A549 (cell line): Measurements from ENCODE around the gene TEX261. TPM values are rescaled to one million over a fixed set of nuclear protein-coding genes. Genes with fewer than 3 reads are reported as not detected.

Experiments
- ATAC-seq, 2 experiments: fragments of 200-7000 bp in 1 of 2; fragments of >200 bp in 1 of 2; cut with Nextera tagmentation in 1 of 2; cut with Tn5 transposase in 1 of 2; 3 replicates each; pipeline versions ENCODE4 v1.8.0 to v1.9.1; 2018 to 2020; ENCODE audit warnings: mild to moderate bottlenecking in 1 of 2, moderate library complexity in 1 of 2
- CTCF ChIA-PET: fragments of 300-600 bp; sonication (Branson Sonifier 250); formaldehyde crosslinking; extraction: SDS; loops from one replicate; lab custom pipeline; 2021; ENCODE audit warnings: antibody characterized with exemption, inconsistent platforms; lab: Yijun Ruan, JAX
- POLR2A ChIA-PET: fragments of 350-600 bp; formaldehyde crosslinking; extraction: SDS; loops from one replicate; lab custom pipeline; 2021; ENCODE audit warnings: antibody characterized with exemption, inconsistent platforms; lab: Yijun Ruan, JAX
- DNase-seq, 2 experiments: peaks; one replicate each; pipeline versions ENCODE4 v3.0.0 to v3.0.0-alpha.2; 2011 to 2016; ENCODE audit warnings: low read depth in 1 of 2, low spot score in 1 of 2
- FAIRE-seq: peaks from 2 replicates; lab custom pipeline; 2011; peaks lifted over from hg19 to GRCh38; lab: Jason Lieb, UNC
- H3K27ac ChIP-seq, 2 experiments: fragments of >200 bp; sonication (Bioruptor Twin); formaldehyde crosslinking; 3 replicates each; pipeline ENCODE4 v1.5.1; 2016 to 2017
- H3K4me1 ChIP-seq: fragments of >200 bp; sonication (Bioruptor Twin); formaldehyde crosslinking; 3 replicates; pipeline ENCODE4 v1.6.1; 2016
- H3K4me2 ChIP-seq: fragments of >200 bp; sonication (Bioruptor Twin); formaldehyde crosslinking; 3 replicates; pipeline ENCODE4 v1.6.1; 2016
- H3K4me3 ChIP-seq: fragments of >200 bp; sonication (Bioruptor Twin); formaldehyde crosslinking; 3 replicates; pipeline ENCODE4 v1.5.1; 2016
- H3K9me3 ChIP-seq: fragments of >200 bp; sonication (Bioruptor Twin); formaldehyde crosslinking; 3 replicates; pipeline ENCODE4 v1.6.1; 2016
- CBX8 ChIP-seq: fragments of 200-600 bp; sonication (generic); IDR thresholded peaks from 2 replicates; pipeline ENCODE4 v1.6.1; 2016
- CEBPB ChIP-seq, 2 experiments: fragments of >200 bp in 1 of 2; sonication (Bioruptor Twin) in 1 of 2; formaldehyde crosslinking in 1 of 2; IDR thresholded peaks; 2 replicates each; pipeline ENCODE4 v1.6.1; 2012 to 2016
- EP300 ChIP-seq, 2 experiments: fragments of >200 bp; sonication (Bioruptor Twin); formaldehyde crosslinking; IDR thresholded peaks; 2 replicates in 1 of 2; 3 replicates in 1 of 2; pipeline ENCODE4 v1.6.1; 2016 to 2017
- ESRRA ChIP-seq: fragments of 150-350 bp; IDR thresholded peaks from 2 replicates; pipeline ENCODE4 v1.6.1; 2014; ENCODE audit warnings: mild to moderate bottlenecking, low read length, borderline replicate concordance
- HOXB13 ChIP-seq: fragments of 250-450 bp; sonication (Bioruptor Pico); IDR thresholded peaks from 2 replicates; pipeline ENCODE4 v1.5.0; 2020; ENCODE audit warnings: low read depth, mild to moderate bottlenecking, moderate library complexity
- KDM1A ChIP-seq: fragments of 200-600 bp; sonication (generic); IDR thresholded peaks from 2 replicates; pipeline ENCODE4 v1.6.1; 2016; ENCODE audit warnings: low read depth, mild to moderate bottlenecking
- MAZ ChIP-seq: fragments of 150-350 bp; IDR thresholded peaks from 2 replicates; pipeline ENCODE4 v1.6.1; 2014; ENCODE audit warnings: antibody characterized with exemption, low read depth, low read length, borderline replicate concordance
- NFE2L2 ChIP-seq: fragments of 150-350 bp; conservative IDR thresholded peaks from 2 replicates; pipeline ENCODE4 v1.6.1; 2014; ENCODE audit warnings: low read length
- POLR2A ChIP-seq: IDR thresholded peaks from 2 replicates; pipeline ENCODE4 v1.6.1; 2012; ENCODE audit warnings: mild to moderate bottlenecking, low read length
- POLR2AphosphoS2 ChIP-seq: conservative IDR thresholded peaks from 2 replicates; pipeline ENCODE4 v1.6.1; 2012; ENCODE audit warnings: low read length, improper control_type of control experiment, inconsistent platforms
- RAD21 ChIP-seq, 2 experiments: fragments of >200 bp in 1 of 2; sonication (Bioruptor Twin) in 1 of 2; formaldehyde crosslinking in 1 of 2; IDR thresholded peaks in 1 of 2; conservative IDR thresholded peaks in 1 of 2; 2 replicates in 1 of 2; 3 replicates in 1 of 2; pipeline ENCODE4 v1.6.1; 2012 to 2018; ENCODE audit warnings: inconsistent platforms in 1 of 2
- RARB ChIP-seq: fragments of 250-450 bp; sonication (Bioruptor Pico); IDR thresholded peaks from 2 replicates; pipeline ENCODE4 v1.8.0; 2021; ENCODE audit warnings: mild to moderate bottlenecking, moderate library complexity
- RNF2 ChIP-seq: fragments of 200-600 bp; sonication (generic); IDR thresholded peaks from 2 replicates; pipeline ENCODE4 v1.6.1; 2016; ENCODE audit warnings: low read depth, mild to moderate bottlenecking, antibody characterized with exemption, moderate library complexity, borderline replicate concordance
- SMC3 ChIP-seq: fragments of >200 bp; sonication (Bioruptor Twin); formaldehyde crosslinking; IDR thresholded peaks from 3 replicates; pipeline ENCODE4 v1.6.1; 2018; ENCODE audit warnings: inconsistent platforms
- SREBF2 ChIP-seq: fragments of 450-650 bp; IDR thresholded peaks from 2 replicates; pipeline ENCODE4 v1.6.1; 2014; ENCODE audit warnings: mild to moderate bottlenecking, moderate library complexity
- TFCP2L1 ChIP-seq: fragments of 250-450 bp; sonication (Bioruptor Pico); IDR thresholded peaks from 2 replicates; pipeline ENCODE4 v1.5.0; 2021; ENCODE audit warnings: mild to moderate bottlenecking
- TP53 ChIP-seq: fragments of 250-450 bp; sonication (Bioruptor Pico); IDR thresholded peaks from 2 replicates; pipeline ENCODE4 v1.5.0; 2021; ENCODE audit warnings: mild to moderate bottlenecking, moderate library complexity
- ZC3H11A ChIP-seq: fragments of 450-650 bp; IDR thresholded peaks from 2 replicates; pipeline ENCODE4 v1.6.1; 2014; ENCODE audit warnings: antibody characterized with exemption, mild to moderate bottlenecking
- WGBS: methylation state at CpG from one replicate; pipeline ENCODE4 v1.1.6; 2017; ENCODE audit errors: missing lambda C conversion rate; 5-methylcytosine and 5-hydroxymethylcytosine counted together
- polyA plus RNA-seq, 4 experiments: library from polyadenylated mRNA; depleted of rRNA in 3 of 4; stranded (reverse); fragments of >200 nt; fragmentation: RNase III in 1 of 4; extraction: RNeasy Plus Mini Kit Qiagen cat#74134 plus additional on column Dnase treatment in 1 of 4; gene quantifications; 2 replicates in 3 of 4; 3 replicates in 1 of 4; pipeline ENCODE4 v1.2.3, GENCODE V29; 2011 to 2017
- TF ChIP-seq, protein P1 (sequence below): fragments of >200 bp; sonication (Bioruptor Twin); formaldehyde crosslinking; IDR thresholded peaks from 3 replicates; pipeline ENCODE4 v1.6.1; 2016
- TF ChIP-seq, protein P2 (sequence below): IDR thresholded peaks from 2 replicates; pipeline ENCODE4 v1.6.1; 2012
- TF ChIP-seq, protein P3 (sequence below): fragments of 200-600 bp; sonication (generic); IDR thresholded peaks from 2 replicates; pipeline ENCODE4 v1.6.1; 2016; ENCODE audit warnings: antibody characterized with exemption, mild to moderate bottlenecking, moderate library complexity
- TF ChIP-seq, protein P4 (sequence below): fragments of 250-450 bp; sonication (Bioruptor Pico); IDR thresholded peaks from 2 replicates; pipeline ENCODE4 v1.5.0; 2021; ENCODE audit warnings: mild to moderate bottlenecking, moderate library complexity, borderline replicate concordance
- TF ChIP-seq, protein P5 (sequence below): fragments of 250-450 bp; sonication (Bioruptor Pico); IDR thresholded peaks from 2 replicates; pipeline ENCODE4 v1.5.0; 2020; ENCODE audit warnings: low read depth, mild to moderate bottlenecking, moderate library complexity
- TF ChIP-seq, protein P6 (sequence below): fragments of 450-650 bp; IDR thresholded peaks from 2 replicates; pipeline ENCODE4 v1.6.1; 2014; ENCODE audit warnings: antibody characterized with exemption

The TEX261 gene
- polyA plus RNA-seq, 2 of the 4 experiments (the other 2 are of a cell fraction), result 71.3 to 87.1 TPM

DNA sequence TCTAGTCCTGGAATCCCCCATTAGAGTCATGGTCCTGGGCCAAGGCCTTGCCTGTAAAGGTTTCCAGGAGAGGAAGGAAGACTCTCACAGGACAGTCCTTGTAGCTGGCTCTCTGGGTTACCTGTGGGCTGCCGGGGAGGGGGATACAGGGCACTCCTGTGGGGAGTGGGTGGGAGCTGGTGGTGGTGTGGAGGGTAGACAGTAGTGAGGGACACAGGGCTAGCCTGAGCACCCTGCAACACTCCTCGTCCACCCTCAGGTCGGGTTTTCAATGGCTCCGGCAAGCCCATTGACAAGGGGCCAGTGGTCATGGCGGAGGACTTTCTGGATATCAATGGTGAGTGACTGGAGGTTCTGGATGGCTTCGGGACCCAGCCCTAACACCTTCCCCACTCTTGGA lies 35.9 kb downstream of the TEX261 start:
- no peak for TF ChIP-seq POLR2AphosphoS2
- no peak for TF ChIP-seq NFE2L2
- TF ChIP-seq ESRRA, result no peak
- TF ChIP-seq HOXB13 (CRISPR knock-in tag), result no peak
- no peak for TF ChIP-seq SMC3
- TF ChIP-seq, protein P1, sequence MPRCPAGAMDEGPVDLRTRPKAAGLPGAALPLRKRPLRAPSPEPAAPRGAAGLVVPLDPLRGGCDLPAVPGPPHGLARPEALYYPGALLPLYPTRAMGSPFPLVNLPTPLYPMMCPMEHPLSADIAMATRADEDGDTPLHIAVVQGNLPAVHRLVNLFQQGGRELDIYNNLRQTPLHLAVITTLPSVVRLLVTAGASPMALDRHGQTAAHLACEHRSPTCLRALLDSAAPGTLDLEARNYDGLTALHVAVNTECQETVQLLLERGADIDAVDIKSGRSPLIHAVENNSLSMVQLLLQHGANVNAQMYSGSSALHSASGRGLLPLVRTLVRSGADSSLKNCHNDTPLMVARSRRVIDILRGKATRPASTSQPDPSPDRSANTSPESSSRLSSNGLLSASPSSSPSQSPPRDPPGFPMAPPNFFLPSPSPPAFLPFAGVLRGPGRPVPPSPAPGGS, result no peak
- TF ChIP-seq POLR2A, result no peak
- TF ChIP-seq, protein P2, sequence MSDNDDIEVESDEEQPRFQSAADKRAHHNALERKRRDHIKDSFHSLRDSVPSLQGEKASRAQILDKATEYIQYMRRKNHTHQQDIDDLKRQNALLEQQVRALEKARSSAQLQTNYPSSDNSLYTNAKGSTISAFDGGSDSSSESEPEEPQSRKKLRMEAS, result no peak
- TF ChIP-seq, protein P3, sequence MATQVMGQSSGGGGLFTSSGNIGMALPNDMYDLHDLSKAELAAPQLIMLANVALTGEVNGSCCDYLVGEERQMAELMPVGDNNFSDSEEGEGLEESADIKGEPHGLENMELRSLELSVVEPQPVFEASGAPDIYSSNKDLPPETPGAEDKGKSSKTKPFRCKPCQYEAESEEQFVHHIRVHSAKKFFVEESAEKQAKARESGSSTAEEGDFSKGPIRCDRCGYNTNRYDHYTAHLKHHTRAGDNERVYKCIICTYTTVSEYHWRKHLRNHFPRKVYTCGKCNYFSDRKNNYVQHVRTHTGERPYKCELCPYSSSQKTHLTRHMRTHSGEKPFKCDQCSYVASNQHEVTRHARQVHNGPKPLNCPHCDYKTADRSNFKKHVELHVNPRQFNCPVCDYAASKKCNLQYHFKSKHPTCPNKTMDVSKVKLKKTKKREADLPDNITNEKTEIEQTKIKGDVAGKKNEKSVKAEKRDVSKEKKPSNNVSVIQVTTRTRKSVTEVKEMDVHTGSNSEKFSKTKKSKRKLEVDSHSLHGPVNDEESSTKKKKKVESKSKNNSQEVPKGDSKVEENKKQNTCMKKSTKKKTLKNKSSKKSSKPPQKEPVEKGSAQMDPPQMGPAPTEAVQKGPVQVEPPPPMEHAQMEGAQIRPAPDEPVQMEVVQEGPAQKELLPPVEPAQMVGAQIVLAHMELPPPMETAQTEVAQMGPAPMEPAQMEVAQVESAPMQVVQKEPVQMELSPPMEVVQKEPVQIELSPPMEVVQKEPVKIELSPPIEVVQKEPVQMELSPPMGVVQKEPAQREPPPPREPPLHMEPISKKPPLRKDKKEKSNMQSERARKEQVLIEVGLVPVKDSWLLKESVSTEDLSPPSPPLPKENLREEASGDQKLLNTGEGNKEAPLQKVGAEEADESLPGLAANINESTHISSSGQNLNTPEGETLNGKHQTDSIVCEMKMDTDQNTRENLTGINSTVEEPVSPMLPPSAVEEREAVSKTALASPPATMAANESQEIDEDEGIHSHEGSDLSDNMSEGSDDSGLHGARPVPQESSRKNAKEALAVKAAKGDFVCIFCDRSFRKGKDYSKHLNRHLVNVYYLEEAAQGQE, result no peak
- no peak for TF ChIP-seq TFCP2L1 (CRISPR knock-in tag)
- TF ChIP-seq RARB, result no peak
- TF ChIP-seq, all 56 proteins: peak for 0
- FAIRE-seq, result no peak

DNA sequence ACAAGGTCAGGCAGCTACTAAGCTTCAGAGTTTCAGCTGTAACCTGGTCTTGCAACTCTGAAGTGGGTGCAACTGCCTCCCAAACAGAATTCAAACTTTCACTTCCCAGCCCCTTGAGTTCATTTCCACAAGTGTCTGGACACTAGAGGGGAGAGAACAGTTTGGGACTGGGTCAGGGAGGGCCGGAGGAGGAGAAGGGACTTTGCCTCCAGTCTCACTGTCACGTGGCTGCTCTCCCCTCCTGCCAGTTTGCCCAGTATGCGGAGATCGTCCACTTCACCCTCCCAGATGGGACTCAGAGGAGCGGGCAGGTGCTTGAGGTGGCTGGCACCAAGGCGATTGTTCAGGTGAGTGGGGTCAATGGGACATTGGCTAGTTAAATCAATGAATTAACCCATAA lies 36.9 kb downstream of the TEX261 start:
- WGBS, result 76% methylated on average over 6 of the region's 6 CpGs

More for the DNA sequence above, 35.9 kb downstream of the TEX261 start:
- H3K4me2 ChIP-seq, result no peak overlapping the region
- H3K9me3 ChIP-seq, result no peaks in the 10 kb centered on the region
- H3K27ac ChIP-seq, result no peak overlapping the region
- DNase-seq (no peak), ATAC-seq (no peak)
- POLR2A ChIA-PET, result no interaction called here
- no peaks in the 10 kb centered on the region for H3K4me1 ChIP-seq
- 81% methylated on average over 5 of the region's 6 CpGs for WGBS
- no peak overlapping the region for H3K4me3 ChIP-seq
- CTCF ChIA-PET, result interaction anchor here (1.4 to 11.4 kb wide), 3 partner anchors 9 to 87 kb away, joined by 4 to 120 read pairs (median 5); no protein-coding TSS in a partner anchor

More for the DNA sequence above, 36.9 kb downstream of the TEX261 start:
- CTCF ChIA-PET, result interaction anchor here (1.3 to 11.4 kb wide), 3 partner anchors 11 to 86 kb away, joined by 3 to 120 read pairs (median 4); no protein-coding TSS in a partner anchor
- no peak for TF ChIP-seq SMC3
- no peak for TF ChIP-seq EP300 (IDR thresholded peaks at IDR 0.05)
- no peak for TF ChIP-seq RNF2
- no peak for TF ChIP-seq MAZ
- TF ChIP-seq POLR2A, result no peak
- no peak for TF ChIP-seq CBX8
- no peak for TF ChIP-seq CEBPB (IDR thresholded peaks at IDR 0.05)
- TF ChIP-seq KDM1A, result no peak
- TF ChIP-seq, protein P4, sequence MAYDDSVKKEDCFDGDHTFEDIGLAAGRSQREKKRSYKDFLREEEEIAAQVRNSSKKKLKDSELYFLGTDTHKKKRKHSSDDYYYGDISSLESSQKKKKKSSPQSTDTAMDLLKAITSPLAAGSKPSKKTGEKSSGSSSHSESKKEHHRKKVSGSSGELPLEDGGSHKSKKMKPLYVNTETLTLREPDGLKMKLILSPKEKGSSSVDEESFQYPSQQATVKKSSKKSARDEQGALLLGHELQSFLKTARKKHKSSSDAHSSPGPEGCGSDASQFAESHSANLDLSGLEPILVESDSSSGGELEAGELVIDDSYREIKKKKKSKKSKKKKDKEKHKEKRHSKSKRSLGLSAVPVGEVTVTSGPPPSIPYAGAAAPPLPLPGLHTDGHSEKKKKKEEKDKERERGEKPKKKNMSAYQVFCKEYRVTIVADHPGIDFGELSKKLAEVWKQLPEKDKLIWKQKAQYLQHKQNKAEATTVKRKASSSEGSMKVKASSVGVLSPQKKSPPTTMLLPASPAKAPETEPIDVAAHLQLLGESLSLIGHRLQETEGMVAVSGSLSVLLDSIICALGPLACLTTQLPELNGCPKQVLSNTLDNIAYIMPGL (CRISPR knock-in tag), result no peak
- TF ChIP-seq, protein P3, result no peak
- TF ChIP-seq ZC3H11A, result no peak
- TF ChIP-seq SREBF2, result no peak
- TF ChIP-seq, protein P5, sequence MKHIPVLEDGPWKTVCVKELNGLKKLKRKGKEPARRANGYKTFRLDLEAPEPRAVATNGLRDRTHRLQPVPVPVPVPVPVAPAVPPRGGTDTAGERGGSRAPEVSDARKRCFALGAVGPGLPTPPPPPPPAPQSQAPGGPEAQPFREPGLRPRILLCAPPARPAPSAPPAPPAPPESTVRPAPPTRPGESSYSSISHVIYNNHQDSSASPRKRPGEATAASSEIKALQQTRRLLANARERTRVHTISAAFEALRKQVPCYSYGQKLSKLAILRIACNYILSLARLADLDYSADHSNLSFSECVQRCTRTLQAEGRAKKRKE, result no peak
- TF ChIP-seq, protein P6, sequence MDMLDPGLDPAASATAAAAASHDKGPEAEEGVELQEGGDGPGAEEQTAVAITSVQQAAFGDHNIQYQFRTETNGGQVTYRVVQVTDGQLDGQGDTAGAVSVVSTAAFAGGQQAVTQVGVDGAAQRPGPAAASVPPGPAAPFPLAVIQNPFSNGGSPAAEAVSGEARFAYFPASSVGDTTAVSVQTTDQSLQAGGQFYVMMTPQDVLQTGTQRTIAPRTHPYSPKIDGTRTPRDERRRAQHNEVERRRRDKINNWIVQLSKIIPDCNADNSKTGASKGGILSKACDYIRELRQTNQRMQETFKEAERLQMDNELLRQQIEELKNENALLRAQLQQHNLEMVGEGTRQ, result no peak
- no peak for TF ChIP-seq RAD21 (conservative IDR thresholded peaks at IDR 0.05 in 1 of 2, IDR thresholded peaks at IDR 0.05 in 1 of 2)
- no peak for TF ChIP-seq TP53 (CRISPR knock-in tag)
- TF ChIP-seq RARB, result no peak
- TF ChIP-seq, all 56 proteins: peak for 0
- H3K4me2 ChIP-seq, result no peak overlapping the region
- no peak overlapping the region for H3K4me3 ChIP-seq
- H3K4me1 ChIP-seq, result no peaks in the 10 kb centered on the region
- FAIRE-seq, result no peak
- no peak overlapping the region for H3K27ac ChIP-seq
- POLR2A ChIA-PET, result no interaction called here
- no peak for ATAC-seq
- no peaks in the 10 kb centered on the region for H3K9me3 ChIP-seq
- no peak for DNase-seq
